HepG2 (cell line): Measurements from ENCODE around the gene NUDT8. TPM values are rescaled to one million over a fixed set of nuclear protein-coding genes. Genes with fewer than 3 reads are reported as not detected.

Experiments used
- ESRRA ChIP-seq: sonication (generic); formaldehyde crosslinking; IDR thresholded peaks from 2 replicates; pipeline ENCODE4 v1.5.1; 2020; ENCODE audit warnings: mild to moderate bottlenecking, low read depth, missing genetic modification reagents
- FLYWCH1 ChIP-seq: sonication (generic); formaldehyde crosslinking; IDR thresholded peaks from 2 replicates; pipeline ENCODE4 v1.8.1; 2023; ENCODE audit warnings: mild to moderate bottlenecking, missing genetic modification reagents
- GLMP ChIP-seq: sonication (generic); formaldehyde crosslinking; IDR thresholded peaks from 2 replicates; pipeline ENCODE4 v1.9.0; 2021; ENCODE audit warnings: missing genetic modification reagents, mild to moderate bottlenecking, borderline replicate concordance
- PRPF4 ChIP-seq: fragments of 200-400 bp; formaldehyde crosslinking; IDR thresholded peaks from 2 replicates; pipeline ENCODE4 v1.6.1; 2016; ENCODE audit warnings: low read length, low read depth; ENCODE audit not compliant: poor library complexity, severe bottlenecking
- RXRA ChIP-seq: sonication (generic); formaldehyde crosslinking; IDR thresholded peaks from 2 replicates; pipeline ENCODE4 v1.5.1; 2020; ENCODE audit warnings: missing genetic modification reagents
- TCF7L2 ChIP-seq: IDR thresholded peaks from 2 replicates; pipeline ENCODE4 v1.6.1; 2011; ENCODE audit warnings: mild to moderate bottlenecking, low read depth, low read length, moderate library complexity
- ZEB1 ChIP-seq: IDR thresholded peaks from 2 replicates; pipeline ENCODE4 v1.6.1; 2012; ENCODE audit warnings: mild to moderate bottlenecking, low read depth, inconsistent platforms; ENCODE audit not compliant: insufficient replicate concordance
- ZFP41 ChIP-seq: sonication (generic); formaldehyde crosslinking; IDR thresholded peaks from 2 replicates; pipeline ENCODE4 v1.4.0; 2020; ENCODE audit warnings: mild to moderate bottlenecking, missing genetic modification reagents, borderline replicate concordance
- ZKSCAN1 ChIP-seq: fragments of 150-350 bp; IDR thresholded peaks from 2 replicates; pipeline ENCODE4 v1.6.1; 2014; ENCODE audit warnings: low read length
- ZNF30 ChIP-seq: sonication (generic); formaldehyde crosslinking; IDR thresholded peaks from 2 replicates; pipeline ENCODE4 v1.5.0; 2020; ENCODE audit warnings: mild to moderate bottlenecking, missing genetic modification reagents
- ZNF407 ChIP-seq: sonication (generic); formaldehyde crosslinking; IDR thresholded peaks from one replicate; pipeline ENCODE4 v1.5.1; 2020; ENCODE audit warnings: mild to moderate bottlenecking, missing genetic modification reagents; ENCODE audit errors: not compliant biosample characterization
- ZNF468 ChIP-seq: sonication (generic); formaldehyde crosslinking; IDR thresholded peaks from 2 replicates; pipeline ENCODE4 v1.8.0; 2022; ENCODE audit warnings: mild to moderate bottlenecking, moderate library complexity, missing genetic modification reagents
- polyA plus RNA-seq, 8 experiments: library from polyadenylated mRNA; depleted of rRNA in 3 of 8; stranded (reverse) in 7 of 8; unstranded in 1 of 8; fragments of >200 nt; fragmentation: Illumina TruSeq in 4 of 8; extraction: Trizol in 4 of 8; gene quantifications; 2 replicates each; pipeline versions ENCODE4 v1.2.1 to v1.2.3, GENCODE V29; 2011 to 2016; ENCODE audit warnings: low read depth in 4 of 8, missing spikeins in 1 of 8, mixed read lengths in 1 of 8; ENCODE audit not compliant: insufficient read depth in 1 of 8
- total RNA-seq, 5 experiments: library from RNA; depleted of rRNA; stranded (reverse); fragments of >200 nt; fragmentation: Illumina TruSeq; extraction: Trizol; gene quantifications; 2 replicates each; pipeline ENCODE4 v1.2.3, GENCODE V29; 2016; ENCODE audit warnings: low read depth in 1 of 5
- TF ChIP-seq, protein P1 (sequence below): sonication (generic); formaldehyde crosslinking; IDR thresholded peaks from 2 replicates; pipeline ENCODE4 v1.4.0; 2020; ENCODE audit warnings: missing genetic modification reagents

The NUDT8 gene
- total and polyA plus RNA-seq, 2 of the 13 experiments (the other 11 are each of a cell fraction or from before 2014, with no cell fraction given) = 6.7 to 25.8 TPM

DNA sequence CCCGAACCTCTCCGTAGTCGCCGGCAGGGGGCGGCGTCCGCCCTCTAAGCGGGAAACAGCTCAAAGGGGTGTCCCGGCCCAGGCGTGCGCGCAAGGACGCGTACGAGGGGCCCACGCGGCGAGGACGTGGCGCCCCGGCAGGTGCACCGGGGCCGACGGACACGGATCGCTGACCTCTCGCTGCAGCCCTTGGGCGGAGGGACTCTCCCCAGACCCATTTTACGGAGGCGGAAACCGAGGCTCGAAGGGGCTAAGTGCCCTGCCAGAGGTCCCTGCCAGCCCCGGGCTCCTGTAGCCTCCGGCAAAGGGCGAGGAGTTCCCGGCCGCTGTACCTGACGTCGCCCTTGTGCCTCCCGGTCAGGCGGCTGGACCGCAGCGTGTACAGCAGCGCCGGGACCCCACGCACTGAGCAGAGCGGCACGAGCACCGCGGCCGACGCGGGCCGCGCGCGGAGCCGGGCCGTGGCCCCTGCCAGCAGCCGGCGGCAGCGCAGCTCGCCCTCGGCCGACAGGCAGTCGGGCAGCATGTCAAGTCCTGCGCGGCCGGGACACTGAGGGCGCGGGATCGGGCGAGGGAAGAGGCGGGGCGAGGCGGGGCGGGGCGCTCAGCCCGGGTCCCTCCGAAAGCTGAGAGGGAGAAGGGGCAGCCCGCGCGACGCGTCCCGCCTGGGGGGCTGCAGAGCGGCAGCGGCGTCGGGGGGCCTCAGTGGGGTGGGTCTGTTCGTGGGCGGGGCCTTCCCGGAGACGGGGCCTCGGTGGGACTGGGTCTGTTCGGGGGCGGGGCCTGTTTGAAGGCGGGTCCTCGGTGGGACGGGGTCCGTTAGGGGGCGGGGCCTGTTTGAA, at the start of gene NUDT8 (continued):
- peak; percentile 49; the same call in 1 of the 2 replicates for TF ChIP-seq ZFP41 (CRISPR knock-in tag)
- TF ChIP-seq ZNF30 (CRISPR knock-in tag) = no peak
- peak; percentile 71 for TF ChIP-seq RXRA (CRISPR knock-in tag)
- TF ChIP-seq GLMP = no peak
- TF ChIP-seq TCF7L2 = no peak
- peak; percentile 49; the same call in 1 of the 2 replicates for TF ChIP-seq FLYWCH1
- TF ChIP-seq ZKSCAN1 = no peak
- TF ChIP-seq ZNF468 (CRISPR knock-in tag) = peak; percentile 96
- 0 out of 2 replicates have a peak, but pooled peaks have one; percentile 43 for TF ChIP-seq ESRRA (CRISPR knock-in tag)
- no peak for TF ChIP-seq ZNF407 (CRISPR knock-in tag)
- TF ChIP-seq ZEB1 = no peak
- TF ChIP-seq, protein P1, sequence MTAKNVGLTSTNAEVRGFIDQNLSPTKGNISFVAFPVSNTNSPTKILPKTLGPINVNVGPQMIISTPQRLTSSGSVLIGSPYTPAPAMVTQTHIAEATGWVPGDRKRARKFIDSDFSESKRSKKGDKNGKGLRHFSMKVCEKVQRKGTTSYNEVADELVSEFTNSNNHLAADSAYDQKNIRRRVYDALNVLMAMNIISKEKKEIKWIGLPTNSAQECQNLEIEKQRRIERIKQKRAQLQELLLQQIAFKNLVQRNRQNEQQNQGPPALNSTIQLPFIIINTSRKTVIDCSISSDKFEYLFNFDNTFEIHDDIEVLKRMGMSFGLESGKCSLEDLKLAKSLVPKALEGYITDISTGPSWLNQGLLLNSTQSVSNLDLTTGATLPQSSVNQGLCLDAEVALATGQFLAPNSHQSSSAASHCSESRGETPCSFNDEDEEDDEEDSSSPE = peak; percentile 90
- TF ChIP-seq PRPF4 = no peak
